Epithelial cell of prostate (primary cell): ENCODE data around the gene OR5C1.
A peak's percentile ranks its signal among the peaks of the same experiment; 100 is the strongest.

ENCODE experiments used
- DNase-seq: peaks from one replicate; pipeline ENCODE4 v3.0.0-alpha.2; 2011; ENCODE audit warnings: low read depth, low spot score
- H3K27ac ChIP-seq: fragments of 450-650 bp; 2 replicates; pipeline ENCODE4 v1.5.1; 2017; ENCODE audit warnings: mild to moderate bottlenecking

The OR5C1 gene

DNA sequence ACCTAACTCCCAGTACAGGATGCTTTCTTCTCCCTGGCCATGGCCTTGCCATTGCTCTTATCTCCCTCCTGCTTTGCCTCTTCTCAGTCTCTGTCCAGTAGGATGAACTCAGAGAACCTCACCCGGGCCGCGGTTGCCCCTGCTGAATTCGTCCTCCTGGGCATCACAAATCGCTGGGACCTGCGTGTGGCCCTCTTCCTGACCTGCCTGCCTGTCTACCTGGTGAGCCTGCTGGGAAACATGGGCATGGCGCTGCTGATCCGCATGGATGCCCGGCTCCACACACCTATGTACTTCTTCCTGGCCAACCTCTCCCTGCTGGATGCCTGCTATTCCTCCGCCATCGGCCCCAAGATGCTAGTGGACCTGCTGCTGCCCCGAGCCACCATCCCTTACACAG is at the start of gene OR5C1:
OR5C1 (plus strand) TSS at position 103 of the 400 bp plus-strand sequence; CDS start at position 103, 0 bp downstream.
- no peak within 1 kb of the TSS for H3K27ac ChIP-seq
- DNase-seq = no peak

DNA sequence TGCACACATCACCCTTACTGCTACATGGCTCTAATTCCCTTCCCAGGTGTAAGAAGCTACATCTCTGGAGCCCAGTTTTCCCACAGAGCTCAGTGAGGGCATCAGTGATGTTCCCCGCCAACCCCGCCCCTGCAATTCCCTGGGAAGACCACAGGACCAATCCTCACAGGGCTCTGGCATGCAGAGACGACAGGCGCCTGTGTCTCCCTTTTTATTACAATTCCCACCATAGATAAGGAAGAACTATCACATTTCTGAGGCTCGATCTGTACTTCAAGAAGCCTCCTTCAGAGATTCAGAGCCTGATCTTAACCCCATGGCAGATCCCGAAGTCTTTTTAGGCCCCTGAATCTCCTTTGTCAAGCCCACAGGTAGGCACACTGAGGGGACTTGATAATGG is 46.7 kb upstream of the OR5C1 start, which contains the start of gene OR1L6:
OR1L6 (plus strand) TSS at position 301 of the 400 bp plus-strand sequence. CDS start 7,545 bp downstream, outside the sequence.
- DNase-seq = no peak
- H3K27ac ChIP-seq = no peak within 1 kb of the TSS

DNA sequence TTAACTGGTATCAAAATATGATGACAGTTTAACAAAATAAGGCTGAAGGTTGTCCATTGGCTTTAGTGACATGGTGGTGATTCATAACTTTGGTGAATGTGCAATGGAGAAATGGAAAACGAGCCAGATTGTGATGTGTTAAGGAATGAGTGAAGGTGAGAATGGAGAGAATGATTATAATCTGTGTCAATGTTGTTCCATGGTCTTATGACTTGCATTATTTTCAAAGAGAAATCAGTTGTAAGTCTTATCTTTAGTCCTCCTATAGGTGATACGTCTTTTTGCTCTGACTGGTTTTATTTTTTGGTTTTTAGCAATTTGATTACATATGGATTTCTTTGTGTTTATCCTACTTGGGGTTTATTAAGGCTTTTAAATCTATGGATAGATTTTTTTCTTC is 33.9 kb upstream of the OR5C1 start:
- DNase-seq = no peak
- no peak overlapping the region for H3K27ac ChIP-seq

DNA sequence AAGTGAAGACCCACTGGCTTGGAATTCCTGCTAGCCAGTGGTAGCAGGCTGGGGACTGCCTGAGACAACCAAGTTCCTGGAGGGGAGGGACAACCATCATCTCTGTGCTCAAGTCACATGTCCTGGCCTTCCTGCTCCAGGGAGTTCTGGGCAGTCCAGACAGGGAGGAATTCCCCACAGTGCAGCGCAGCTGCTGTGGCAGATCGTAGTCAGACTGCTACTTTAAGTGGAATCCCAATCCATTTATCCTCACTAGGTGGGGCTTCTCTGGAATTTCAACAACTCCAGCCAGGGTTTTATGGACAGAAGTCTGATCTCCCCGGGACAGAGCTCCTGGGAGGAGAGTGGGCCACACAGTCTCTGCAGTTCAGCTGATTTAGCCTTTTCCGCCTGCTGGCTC is 20.9 kb upstream of the OR5C1 start:
- no peak for DNase-seq
- H3K27ac ChIP-seq = no peak overlapping the region

DNA sequence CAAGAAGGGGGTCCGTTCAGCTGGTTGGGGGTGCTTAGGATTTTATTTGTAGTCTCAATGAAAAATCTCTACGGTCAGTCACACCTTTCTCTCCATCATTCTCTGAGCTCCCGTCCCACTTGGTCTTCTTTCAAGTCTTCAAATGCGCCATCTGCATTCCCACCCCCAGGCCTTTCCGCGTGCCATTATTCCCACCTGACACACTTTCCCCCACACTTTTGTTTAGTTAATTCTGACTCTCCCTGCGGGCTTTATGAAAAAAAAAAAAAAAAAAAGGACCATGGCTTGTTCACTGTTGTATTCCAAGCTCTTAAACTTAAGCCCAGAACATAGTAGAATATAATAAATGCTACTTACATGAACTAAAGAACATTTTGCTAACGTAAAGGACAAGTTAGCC is 11.7 kb upstream of the OR5C1 start:
- H3K27ac ChIP-seq = no peak overlapping the region
- no peak for DNase-seq

DNA sequence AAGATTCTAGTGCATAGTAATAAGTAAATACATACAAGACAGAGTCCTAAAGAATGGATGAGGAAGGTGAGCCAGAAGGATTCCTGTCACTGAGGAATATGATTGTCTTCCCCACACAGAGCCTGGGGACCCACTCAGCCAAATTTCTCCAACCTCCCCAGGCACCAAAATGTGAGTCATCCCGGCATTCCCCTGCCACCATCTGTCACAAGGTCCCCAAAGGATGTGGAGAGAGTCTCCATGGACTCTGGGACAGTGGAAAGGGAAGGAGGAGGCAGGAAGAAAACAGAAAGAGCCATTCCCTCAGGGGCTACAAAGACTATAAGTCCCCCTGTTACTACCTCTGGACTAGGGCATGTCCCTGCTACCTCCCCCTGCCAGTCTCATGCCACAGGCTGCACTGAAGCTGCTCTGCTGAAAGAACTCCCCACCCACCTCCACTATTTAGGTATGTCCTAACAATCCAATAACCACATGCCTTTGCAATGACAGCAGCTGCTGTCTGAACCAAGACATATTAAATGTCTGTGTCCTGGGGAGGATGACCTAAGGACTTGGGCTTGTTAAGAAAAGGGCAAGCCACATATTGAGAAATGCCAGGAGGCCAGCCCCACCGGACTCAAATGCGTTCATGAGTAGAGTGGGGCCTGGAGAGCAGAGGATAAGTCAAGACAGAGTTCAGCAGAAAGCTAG is 10.7 kb upstream of the OR5C1 start:
- peak overlapping the region; percentile 3 for H3K27ac ChIP-seq
- DNase-seq = peak; percentile 16

DNA sequence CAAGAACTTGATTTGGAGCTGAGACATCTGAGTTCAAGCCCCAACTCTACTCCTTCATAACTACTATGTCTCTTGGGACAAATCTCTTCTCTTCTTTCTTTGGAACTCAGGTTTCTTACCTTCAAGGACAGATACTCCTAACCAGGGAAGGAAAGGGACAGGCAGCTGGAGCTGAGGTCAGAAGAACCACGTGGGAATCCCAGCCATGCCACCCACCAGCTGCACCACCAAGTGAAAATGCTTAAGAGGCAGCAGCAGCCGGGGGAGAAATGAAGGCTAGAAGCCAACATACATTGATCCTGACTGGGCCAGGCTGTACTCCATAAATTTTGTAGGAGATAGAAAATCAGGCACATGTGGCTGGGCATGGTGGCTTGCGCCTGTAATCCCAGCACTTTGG is 9.6 kb upstream of the OR5C1 start:
- no peak overlapping the region for H3K27ac ChIP-seq
- DNase-seq = no peak

DNA sequence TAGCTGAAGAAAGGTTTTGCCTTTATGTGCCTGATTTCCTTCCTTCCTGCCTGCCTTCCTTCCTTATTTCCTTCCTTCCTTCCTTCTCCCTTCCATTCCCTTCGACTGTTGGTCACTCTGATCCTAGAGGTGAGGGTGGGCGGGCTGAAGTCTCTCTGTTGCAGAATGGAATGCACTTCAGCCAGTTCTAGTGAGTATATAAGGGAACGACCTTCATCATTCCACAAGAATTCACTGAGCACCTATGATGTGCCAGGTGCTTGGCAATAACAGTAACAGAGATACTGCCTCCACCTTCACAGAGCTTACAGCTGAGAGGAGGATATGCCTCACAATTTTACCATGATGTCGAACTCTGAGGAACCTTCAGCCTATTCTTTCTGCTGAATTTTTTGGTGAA is 8.7 kb upstream of the OR5C1 start:
- no peak for DNase-seq
- no peak overlapping the region for H3K27ac ChIP-seq

DNA sequence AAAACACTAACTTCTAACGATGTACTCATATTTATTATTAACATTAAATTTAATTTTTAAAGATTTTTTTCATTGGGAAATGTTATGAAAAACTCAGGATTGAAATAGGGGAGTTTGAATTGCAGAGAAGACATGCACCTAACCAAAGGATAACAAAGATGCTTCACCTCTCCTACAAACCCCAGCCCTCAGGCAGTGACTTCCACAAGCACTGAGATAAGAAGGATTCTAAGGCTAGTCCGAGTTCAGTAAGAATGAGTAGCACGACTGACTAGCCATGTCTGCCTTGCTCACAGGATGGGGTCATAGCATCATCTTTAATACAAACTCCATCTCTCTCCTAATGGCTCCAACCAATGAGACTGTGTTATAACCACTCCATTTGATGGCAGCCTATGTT is 7.1 kb upstream of the OR5C1 start:
- DNase-seq = no peak
- no peak overlapping the region for H3K27ac ChIP-seq

DNA sequence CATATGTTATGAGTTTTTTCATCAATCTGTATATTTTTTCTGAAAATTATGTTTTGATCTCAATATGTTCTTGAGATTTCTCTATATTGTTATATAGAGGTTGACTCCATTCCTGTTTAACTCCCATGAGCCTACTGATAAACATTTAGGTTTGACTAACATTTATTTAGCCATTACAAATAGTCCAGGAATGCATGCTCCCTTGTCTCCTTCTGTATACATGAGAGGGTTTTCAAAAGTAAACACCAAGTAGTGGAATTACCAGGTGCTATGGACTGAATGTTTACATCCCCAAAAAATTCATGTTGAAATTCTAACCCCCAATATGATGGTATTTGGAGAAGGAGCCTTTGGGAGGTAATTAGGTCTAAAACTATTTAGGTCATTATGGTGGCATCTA is 3.5 kb upstream of the OR5C1 start:
- no peak overlapping the region for H3K27ac ChIP-seq
- no peak for DNase-seq

DNA sequence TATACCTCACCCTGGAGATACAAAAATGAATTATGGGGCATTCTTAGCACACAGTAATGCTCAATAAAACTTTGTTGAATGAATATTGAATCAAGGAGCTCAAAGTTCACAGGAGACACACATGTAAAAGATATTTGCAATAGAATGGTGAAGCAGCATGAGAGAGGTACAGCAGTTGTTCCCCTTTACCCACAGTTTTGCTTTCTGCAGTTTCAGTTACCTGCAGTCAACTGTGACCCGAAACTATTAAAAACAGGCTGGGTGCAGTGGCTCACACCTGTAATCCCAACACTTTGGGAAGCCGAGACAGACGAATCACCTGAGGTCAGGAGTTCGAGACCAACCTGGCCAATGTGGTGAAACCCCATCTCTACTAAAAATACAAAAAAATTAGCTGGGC is 2.4 kb upstream of the OR5C1 start:
- no peak for DNase-seq

DNA sequence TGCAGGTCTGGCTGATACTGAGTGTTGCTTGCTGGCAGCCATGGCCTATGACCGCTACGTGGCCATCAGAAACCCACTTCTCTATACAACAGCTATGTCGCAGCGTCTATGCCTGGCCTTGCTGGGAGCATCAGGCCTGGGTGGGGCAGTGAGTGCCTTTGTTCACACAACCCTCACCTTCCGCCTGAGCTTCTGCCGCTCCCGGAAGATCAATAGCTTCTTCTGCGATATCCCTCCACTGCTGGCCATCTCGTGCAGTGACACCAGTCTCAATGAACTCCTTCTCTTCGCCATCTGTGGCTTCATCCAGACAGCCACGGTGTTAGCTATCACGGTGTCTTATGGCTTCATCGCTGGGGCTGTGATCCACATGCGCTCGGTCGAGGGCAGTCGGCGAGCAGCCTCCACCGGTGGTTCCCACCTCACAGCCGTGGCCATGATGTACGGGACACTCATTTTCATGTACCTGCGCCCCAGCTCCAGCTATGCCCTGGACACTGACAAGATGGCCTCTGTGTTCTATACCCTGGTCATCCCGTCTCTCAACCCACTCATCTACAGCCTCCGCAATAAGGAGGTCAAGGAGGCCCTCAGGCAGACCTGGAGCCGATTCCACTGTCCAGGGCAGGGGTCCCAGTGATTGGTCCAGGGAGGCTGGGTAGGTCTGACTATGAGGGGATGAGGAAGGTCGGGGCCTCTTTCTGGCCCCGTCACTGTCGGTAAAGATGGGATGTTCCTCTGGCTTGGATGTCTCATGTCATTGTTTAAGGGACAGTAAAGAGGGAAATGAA is 718 bp downstream of the OR5C1 start:
- no peak for DNase-seq
- H3K27ac ChIP-seq = no peak overlapping the region

More for the DNA sequence above, 2.4 kb upstream of the OR5C1 start:
- H3K27ac ChIP-seq = no peak overlapping the region

DNA sequence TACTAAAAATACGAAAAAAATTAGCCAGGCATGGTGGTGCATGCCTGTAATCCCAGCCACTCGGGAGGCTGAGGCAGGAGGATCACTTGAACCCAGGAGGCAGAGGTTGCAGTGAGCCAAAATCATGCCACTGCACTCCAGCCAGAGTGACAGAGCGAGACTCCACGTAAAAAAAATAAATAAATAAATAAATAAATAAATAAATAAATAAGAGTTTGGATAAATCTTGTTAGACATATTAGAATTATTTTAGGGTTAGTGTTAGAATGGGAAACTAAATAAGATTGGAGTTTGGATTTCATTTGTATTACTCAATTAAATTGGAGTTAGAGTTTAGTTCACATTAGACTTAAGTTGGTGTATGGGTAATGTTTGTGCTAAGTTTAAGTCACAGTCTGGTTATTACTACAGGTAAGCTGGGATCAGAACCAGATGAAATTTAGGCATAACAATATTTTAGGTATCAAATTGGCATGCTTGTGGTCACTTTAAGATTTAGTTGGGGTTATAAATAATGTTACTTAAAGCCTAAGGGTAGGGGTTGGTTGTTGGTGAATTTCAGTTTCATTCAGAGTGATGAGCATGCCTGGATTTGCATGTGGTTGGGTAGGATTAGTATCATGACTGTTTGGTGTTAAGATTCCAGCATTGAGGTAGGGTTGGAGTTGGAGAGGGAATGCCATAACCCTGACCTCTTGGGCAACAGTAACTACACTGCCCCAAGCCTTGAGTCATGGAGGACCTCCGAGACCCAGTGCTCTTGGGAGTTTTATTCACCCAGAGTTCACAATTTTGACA is 3.3 kb downstream of the OR5C1 start:
- no peak overlapping the region for H3K27ac ChIP-seq
- no peak for DNase-seq

DNA sequence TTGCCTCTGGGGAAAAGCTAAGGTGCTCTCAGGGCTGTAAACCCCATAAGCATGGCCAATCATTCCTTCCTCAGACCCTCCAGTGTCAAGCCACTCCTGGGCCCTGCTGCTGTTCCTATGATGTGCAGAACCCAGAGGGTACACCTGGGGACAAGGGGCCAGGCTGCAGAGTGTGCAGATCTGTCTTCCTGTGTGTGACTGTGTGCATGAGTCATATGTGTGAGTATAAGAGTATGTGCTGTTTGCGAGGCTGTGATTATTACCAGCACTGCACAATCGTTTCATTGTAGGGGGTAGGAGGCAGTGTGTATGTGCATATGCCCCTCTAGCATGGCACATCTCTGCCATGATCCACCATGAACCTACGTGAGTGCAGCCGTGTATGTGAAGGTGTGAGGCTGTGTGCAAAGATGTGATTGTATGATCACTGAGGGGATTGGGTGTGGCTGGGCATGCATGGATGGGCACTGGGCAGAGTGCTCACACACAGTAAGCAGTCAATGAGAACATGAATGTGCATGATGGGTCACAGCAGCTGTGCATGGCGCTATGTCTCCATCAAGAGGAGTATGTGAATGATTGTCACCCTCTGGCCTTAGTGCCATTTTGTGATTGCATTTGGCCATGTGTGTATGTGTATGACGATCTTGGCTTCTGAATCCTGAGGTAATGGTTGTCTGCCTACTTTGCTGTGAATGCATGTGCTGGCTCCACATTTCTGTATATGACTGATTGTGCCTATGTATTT is 8.8 kb downstream of the OR5C1 start:
- H3K27ac ChIP-seq = no peak overlapping the region

DNA sequence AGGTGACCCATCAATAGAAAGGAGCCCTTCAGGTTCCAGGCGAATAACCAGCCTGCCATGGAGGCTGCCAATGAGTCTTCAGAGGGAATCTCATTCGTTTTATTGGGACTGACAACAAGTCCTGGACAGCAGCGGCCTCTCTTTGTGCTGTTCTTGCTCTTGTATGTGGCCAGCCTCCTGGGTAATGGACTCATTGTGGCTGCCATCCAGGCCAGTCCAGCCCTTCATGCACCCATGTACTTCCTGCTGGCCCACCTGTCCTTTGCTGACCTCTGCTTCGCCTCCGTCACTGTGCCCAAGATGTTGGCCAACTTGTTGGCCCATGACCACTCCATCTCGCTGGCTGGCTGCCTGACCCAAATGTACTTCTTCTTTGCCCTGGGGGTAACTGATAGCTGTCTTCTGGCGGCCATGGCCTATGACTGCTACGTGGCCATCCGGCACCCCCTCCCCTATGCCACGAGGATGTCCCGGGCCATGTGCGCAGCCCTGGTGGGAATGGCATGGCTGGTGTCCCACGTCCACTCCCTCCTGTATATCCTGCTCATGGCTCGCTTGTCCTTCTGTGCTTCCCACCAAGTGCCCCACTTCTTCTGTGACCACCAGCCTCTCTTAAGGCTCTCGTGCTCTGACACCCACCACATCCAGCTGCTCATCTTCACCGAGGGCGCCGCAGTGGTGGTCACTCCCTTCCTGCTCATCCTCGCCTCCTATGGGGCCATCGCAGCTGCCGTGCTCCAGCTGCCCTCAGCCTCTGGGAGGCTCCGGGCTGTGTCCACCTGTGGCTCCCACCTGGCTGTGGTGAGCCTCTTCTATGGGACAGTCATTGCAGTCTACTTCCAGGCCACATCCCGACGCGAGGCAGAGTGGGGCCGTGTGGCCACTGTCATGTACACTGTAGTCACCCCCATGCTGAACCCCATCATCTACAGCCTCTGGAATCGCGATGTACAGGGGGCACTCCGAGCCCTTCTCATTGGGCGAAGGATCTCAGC is 11.6 kb downstream of the OR5C1 start, which contains the start of gene OR1K1:
OR1K1 (plus strand) TSS at position 58 of the 995 bp plus-strand sequence; CDS start at position 58, 0 bp downstream.
- no peak within 1 kb of the TSS for H3K27ac ChIP-seq
- no peak for DNase-seq

More for the DNA sequence above, 8.8 kb downstream of the OR5C1 start:
- DNase-seq = no peak

DNA sequence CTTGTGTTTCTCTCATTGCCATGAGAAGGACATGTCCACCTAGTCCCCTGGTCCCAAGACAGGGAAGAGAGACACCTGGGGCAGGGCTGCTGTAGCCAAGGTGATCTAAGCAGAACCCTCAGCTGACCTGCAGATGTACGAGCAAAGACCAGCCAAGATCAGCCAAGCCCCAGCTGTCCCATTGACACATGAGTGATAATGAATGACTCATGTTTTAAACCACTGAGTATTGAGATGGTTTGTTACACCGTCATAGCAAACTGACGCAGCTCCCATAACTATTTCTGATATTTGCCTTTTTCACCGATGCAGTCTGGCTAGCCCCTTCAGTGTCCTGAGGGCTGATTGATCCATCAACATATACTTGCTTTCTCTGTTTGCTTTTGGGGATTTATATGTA is 17.9 kb downstream of the OR5C1 start:
- H3K27ac ChIP-seq = no peak overlapping the region
- DNase-seq = no peak

DNA sequence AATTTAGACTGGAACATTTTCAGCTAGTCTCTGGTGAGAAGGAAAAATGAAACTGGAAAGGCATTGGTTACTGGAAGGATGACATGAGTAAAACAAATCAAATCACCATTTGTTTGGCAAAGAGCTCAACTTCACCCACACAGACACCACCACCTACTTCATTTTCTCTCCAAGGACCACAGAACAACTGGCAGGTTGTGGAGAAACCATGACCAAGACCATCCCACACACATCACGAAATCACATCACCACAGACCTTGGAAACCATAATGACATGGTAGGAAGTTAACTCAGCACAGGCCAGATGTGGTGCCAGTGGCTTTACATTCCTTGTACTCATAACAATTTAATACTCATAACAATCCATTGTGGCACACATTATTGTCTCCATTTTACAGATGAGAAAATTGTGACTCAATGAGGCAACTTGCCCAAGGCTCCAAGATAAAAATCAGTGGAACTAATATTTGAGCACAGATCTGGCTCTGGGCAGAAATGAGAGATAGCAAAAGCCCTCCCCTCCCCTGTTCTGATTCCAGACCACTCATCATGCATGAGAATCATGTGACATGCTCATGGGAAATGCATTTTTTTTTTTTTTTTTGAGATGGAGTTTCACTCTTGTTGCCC is 18.7 kb downstream of the OR5C1 start:
- DNase-seq = no peak
- H3K27ac ChIP-seq = no peak overlapping the region

DNA sequence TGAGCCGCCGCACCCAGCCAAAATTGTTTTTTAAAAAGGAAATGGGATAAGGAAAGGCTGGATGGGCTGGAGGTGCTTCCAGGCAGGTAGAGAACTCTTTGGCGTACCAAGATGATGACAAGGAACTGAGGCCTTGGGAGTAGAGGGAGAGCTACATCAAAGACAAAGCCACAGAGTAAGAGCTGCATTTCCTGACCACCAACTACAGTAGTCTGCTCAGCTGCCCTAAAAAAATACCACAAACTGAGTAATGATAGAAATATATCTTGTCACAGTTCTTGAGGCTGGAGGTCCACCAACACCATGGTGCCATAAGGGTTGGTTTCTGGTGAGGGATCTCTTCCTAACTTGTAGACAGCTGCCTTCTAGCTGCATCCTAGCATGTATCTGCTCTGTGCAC is 19.4 kb downstream of the OR5C1 start:
- H3K27ac ChIP-seq = no peak overlapping the region
- no peak for DNase-seq
